ENCODE measurements around the gene DDX27. TPM values are rescaled to one million over a fixed set of nuclear protein-coding genes. Genes with fewer than 3 reads are reported as not detected.

DDX27 gene
- total and polyA plus RNA-seq, 2 of the 8 experiments (the other 6 are each of a cell fraction or from before 2014, with no cell fraction given) = 42.7 to 51.0 TPM

GRCh38 chr20:49276961-49277785 lies 58.0 kb downstream of the DDX27 start:
- H3K79me1 ChIP-seq (ENCODE audit: low read depth, low read length) = peaks cover 3% of the 10 kb centered on the region
- H3K14ac ChIP-seq (ENCODE audit: insufficient read length) = no peak overlapping the region
- H2AK5ac ChIP-seq (ENCODE audit: low read depth, low read length) = no peak overlapping the region
- no peak overlapping the region for H2AFZ ChIP-seq (ENCODE audit: low read length)
- peak overlapping the region in 2 of 4 experiments; percentile 10 to 22; a peak in 4 of 7 replicates for H3K9ac ChIP-seq (replicated peaks in 1 of 4; ENCODE audit: extremely low read depth in 1 of 4, low read depth in 3 of 4, low read length in 3 of 4)
- H3K9me3 ChIP-seq (ENCODE audit: insufficient read depth in 2 of 2, low read depth in 1 of 2, low read length in 1 of 2) = no peaks in the 10 kb centered on the region
- H2BK15ac ChIP-seq (ENCODE audit: low read length) = no peak overlapping the region
- peak overlapping the region; percentile 73 to 97 (median 92) for H3K4me3 ChIP-seq (ENCODE audit: extremely low read depth in 1 of 4, insufficient read depth in 2 of 4, low read depth in 3 of 4, low read length in 4 of 4)
- ChIA-PET POLR2A (ENCODE audit: partially characterized antibody) (interaction anchor here (0.6 to 18.5 kb wide), 35 partner anchors 8 to 938 kb away, joined by 3 to 1132 read pairs (median 3); partner anchors contain the start of genes CSE1L and DDX27), CTCF (ENCODE audit: partially characterized antibody) (interaction anchor here (0.8 to 1.8 kb wide), 4 partner anchors 31 to 46 kb away, joined by 3 to 8 read pairs (median 5); no protein-coding TSS in a partner anchor)
- H2BK12ac ChIP-seq (ENCODE audit: low read depth, low read length) = no peak overlapping the region
- no peak overlapping the region for H3K27ac ChIP-seq (ENCODE audit: low read depth, low read length)
- DNase-seq (ENCODE audit: low read depth in 1 of 2, low spot score in 2 of 2) (no peak), FAIRE-seq (no peak)
- peak overlapping the region; percentile 33 for H3K56ac ChIP-seq (replicated peaks; ENCODE audit: insufficient read length, low read depth, low read length)
- H3K4me1 ChIP-seq (replicated peaks in 1 of 4; ENCODE audit: control insufficient read depth in 3 of 4, insufficient read depth in 4 of 4, low read length in 3 of 4) = peaks cover 0 to 2% (median 2%) of the 10 kb centered on the region in 4 experiments; a peak in 2 of 7 replicates
- H3K4ac ChIP-seq (replicated peaks; ENCODE audit: insufficient read length, low read depth, low read length) = no peak overlapping the region
- no peak overlapping the region for H4K8ac ChIP-seq (ENCODE audit: extremely low read depth, insufficient read depth, low read length)
- H3K23ac ChIP-seq (ENCODE audit: insufficient read length) = no peak overlapping the region
- H2BK5ac ChIP-seq (ENCODE audit: low read depth, low read length) = peak overlapping the region; percentile 19; the same call in 1 of the 2 replicates
- H3K79me2 ChIP-seq (ENCODE audit: control insufficient read depth in 1 of 2, insufficient read depth in 2 of 2, low read length in 2 of 2) = peaks cover 33 to 61% of the 10 kb centered on the region in 2 experiments
- peaks cover 23% of the 10 kb centered on the region for H3K23me2 ChIP-seq (ENCODE audit: low read depth, low read length)
- H3K27me3 ChIP-seq (replicated peaks in 1 of 4; ENCODE audit: control insufficient read depth in 3 of 4, extremely low read depth in 1 of 4, insufficient read depth in 3 of 4, low read length in 3 of 4) = peaks cover 0 to 1% (median 0%) of the 10 kb centered on the region in 4 experiments; a peak in 1 of 7 replicates
- H3K4me2 ChIP-seq (ENCODE audit: insufficient read depth in 1 of 2, low read depth in 2 of 2, low read length in 2 of 2) = peak overlapping the region; percentile 89 to 97
- TF ChIP-seq SAP30 (IDR thresholded peaks at IDR 0.05; ENCODE audit: insufficient read depth, insufficient replicate concordance, low read length) = peak; percentile 64
- no peak for TF ChIP-seq ASH2L (IDR thresholded peaks at IDR 0.05; ENCODE audit: low read length)
- peak in 1 of 2 experiments; percentile 48; a peak in 1 of 4 replicates for TF ChIP-seq SIN3A (conservative IDR thresholded peaks at IDR 0.05 in 1 of 2, IDR thresholded peaks at IDR 0.05 in 1 of 2; ENCODE audit: low read depth in 1 of 2, low read length in 2 of 2)
- H4K20me1 ChIP-seq (replicated peaks in 1 of 2; ENCODE audit: control insufficient read depth in 1 of 2, insufficient read depth in 2 of 2, low read length in 2 of 2) = peaks cover 21 to 28% of the 10 kb centered on the region in 2 experiments
- H4K5ac ChIP-seq (ENCODE audit: insufficient read length, low read depth, low read length) = no peak overlapping the region
- 9% methylated on average over 13 of the region's 31 CpGs; no CpG with 5 or more reads in 1 of the 2 experiments for WGBS, 2 experiments (ENCODE audit: extremely low coverage in 1 of 2, insufficient coverage in 1 of 2, insufficient read length in 1 of 2, insufficient replicate concordance in 2 of 2, low coverage in 1 of 2, low lambda C conversion rate in 2 of 2, missing lambda C conversion rate in 1 of 2)
- no peak overlapping the region for H2BK120ac ChIP-seq (replicated peaks; ENCODE audit: low read depth, low read length)
- no peak overlapping the region for H2BK20ac ChIP-seq (ENCODE audit: low read length)
- peak overlapping the region; percentile 34 for H4K91ac ChIP-seq (replicated peaks; ENCODE audit: insufficient read length, low read length)
- no peak overlapping the region for H3K18ac ChIP-seq (ENCODE audit: extremely low read depth, low read length)
- peaks cover 31 to 52% (median 41%) of the 10 kb centered on the region in 4 experiments for H3K36me3 ChIP-seq (ENCODE audit: control insufficient read depth in 2 of 4, insufficient read depth in 4 of 4, low read length in 3 of 4)

All from H1 (cell line).